NOMO-1 (cell line): ENCODE measurements around the gene PAX1.

Source experiments
- DNase-seq, 2 experiments: peaks; one replicate each; lab custom pipeline; 2025; ENCODE audit not compliant: unreplicated experiment in 2 of 2; lab: John Stamatoyannopoulos, UW

PAX1 gene

GRCh38 chr20:21702553-21703470 is 2.7 kb upstream of the PAX1 start:
- DNase-seq, result no peak

DNA sequence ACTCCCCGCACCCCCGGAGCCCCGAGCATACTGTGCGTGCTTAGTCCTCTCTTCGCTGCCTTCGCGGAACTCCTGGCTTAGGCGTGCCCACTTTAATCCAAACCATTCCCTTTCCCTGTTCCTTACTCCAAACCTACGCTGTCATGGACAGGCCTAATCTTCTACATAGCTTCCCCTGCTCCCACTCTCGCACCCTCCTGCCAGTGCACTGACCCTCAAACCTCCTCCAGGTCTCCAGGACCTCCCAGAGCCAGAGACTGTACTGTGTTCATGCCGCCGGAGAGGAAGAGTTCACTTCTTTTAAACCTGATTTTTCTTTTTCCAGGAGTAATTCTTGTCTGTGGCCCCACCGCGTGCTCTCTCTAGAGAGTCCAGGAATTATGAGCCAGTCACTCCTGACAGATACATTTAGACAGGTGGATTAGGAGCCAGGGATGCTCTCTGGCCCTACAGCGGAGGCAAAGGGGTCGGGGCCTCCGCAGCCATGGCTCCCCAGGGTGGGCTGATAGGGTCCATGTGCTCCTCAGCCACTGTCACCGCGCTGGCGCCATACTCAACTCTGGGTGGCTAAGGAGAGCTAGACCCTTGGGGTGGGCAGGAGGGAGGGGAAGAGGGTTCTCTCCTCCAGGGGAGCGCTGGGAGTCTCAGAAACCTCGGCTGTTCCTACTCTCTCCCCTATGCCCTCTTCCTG is 1.6 kb upstream of the PAX1 start:
- no peak for DNase-seq

DNA sequence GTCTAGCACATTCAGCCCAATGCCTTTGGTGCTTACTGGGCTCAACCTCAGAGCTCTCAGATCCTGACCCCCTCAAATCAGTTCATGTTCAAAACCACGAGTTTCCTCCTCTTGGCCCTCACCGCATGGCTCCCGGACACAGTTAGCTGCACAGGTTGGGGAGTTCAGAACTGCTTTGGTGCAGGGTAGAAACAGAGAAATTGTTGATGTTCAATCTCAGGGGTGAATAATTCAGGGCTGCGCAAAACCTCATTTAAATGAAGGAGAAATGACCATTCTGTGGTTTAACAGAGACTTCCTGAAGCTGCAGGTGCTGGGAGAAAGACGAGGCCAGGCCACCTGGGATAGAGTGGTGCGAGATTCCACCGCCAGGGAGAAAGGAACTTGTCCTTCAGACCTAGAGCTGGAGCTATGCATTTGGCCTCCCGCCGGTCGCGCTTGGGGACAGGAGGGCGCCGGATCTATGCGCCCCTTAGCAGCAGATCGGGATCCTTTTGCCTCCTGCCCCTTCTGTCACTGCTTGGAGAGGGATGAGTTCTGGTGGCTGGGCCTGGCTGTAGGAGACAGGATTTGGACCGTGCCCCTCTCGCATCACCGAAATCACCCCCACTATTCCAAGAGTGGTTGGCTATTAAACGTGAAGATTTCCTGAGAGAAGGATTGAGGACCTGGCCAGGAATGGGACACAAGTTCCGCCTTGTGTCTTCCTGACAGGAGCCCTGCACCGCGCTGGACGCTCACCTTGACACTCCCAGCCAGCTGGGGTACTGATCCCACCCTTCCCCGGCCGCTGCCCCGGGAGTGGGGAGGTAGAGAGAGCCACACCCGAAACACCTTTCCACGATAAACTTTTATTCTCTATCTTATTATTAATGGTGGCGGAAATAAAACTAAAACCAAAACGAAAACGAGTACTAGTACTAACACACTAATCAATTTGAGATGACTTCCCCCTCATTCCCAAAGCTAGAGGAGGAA is 767 bp upstream of the PAX1 start:
- DNase-seq, result no peak

GRCh38 chr20:21706261-21707195 is 1.1 kb downstream of the PAX1 start:
- no peak for DNase-seq

DNA sequence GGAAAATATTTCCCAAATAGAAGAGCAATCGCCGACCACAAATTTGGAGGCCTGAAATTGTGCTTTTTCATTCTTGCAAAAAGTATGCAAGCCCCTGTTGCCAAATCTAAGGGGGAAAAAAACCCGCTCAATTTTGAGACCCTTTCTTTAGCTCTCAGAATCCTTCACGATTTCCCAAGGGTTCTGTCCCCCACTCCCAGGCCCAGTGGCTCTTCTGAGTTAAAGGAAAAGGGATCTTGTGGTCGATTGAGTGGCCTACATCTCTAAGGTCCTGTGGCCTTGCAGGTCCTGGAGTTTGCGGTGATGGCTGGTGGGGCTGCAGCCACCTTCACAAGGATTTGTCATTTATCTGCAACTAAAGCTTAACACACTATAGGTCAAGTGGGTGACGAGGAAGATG is 1.8 kb downstream of the PAX1 start:
- no peak for DNase-seq

GRCh38 chr20:21707999-21708737 is 2.7 kb downstream of the PAX1 start:
- no peak for DNase-seq

- DNase-seq, result no peak
These were observed 3.5 kb downstream of the PAX1 start for GRCh38 chr20:21708738-21709534.

DNA sequence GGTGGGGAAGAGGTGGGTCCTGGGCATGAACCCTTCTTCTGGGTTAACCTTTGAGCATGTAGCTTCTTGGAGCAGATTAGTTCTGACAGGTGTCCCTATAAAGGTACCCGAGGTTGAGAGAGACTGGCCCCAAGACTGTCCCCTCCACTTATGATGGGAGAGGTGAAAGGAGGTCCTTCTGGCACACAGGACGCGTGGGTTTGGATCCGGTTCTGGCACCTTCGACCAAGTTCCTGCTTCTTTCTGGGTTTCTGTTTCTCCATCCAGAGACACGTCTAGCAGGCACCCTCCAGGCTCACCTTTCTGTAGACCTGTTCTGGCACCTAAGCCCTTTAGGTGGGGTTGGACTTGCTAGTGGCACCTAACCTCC is 4.1 kb downstream of the PAX1 start:
- no peak for DNase-seq

GRCh38 chr20:21710341-21710740 is 4.9 kb downstream of the PAX1 start:
- no peak for DNase-seq

DNA sequence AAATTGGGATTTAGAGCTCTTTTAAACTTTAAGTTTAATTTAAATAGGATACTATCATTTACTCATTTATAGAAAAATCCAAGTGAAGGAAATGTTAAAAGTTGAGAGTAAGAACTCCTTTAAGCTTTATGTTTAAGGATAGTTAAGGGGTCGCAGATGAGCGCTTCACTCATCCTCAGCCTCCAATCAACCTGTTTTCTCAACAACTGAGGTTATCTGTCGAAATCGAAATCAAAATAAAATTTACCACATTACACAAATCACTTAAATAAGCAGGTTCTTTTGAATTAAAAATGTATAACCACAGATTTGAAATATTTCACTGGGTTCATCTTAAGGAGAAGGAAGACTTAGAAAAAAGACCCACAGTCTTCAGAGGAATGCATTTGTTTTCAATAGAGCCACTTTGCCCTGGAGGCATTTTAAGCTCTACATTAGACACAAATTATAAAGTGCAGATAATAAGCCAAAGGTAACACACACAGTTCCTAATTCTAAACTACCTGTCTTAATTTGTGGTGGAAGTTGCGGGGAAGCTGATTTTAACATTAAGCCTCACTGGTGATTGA is 5.5 kb downstream of the PAX1 start:
- DNase-seq, result no peak

DNA sequence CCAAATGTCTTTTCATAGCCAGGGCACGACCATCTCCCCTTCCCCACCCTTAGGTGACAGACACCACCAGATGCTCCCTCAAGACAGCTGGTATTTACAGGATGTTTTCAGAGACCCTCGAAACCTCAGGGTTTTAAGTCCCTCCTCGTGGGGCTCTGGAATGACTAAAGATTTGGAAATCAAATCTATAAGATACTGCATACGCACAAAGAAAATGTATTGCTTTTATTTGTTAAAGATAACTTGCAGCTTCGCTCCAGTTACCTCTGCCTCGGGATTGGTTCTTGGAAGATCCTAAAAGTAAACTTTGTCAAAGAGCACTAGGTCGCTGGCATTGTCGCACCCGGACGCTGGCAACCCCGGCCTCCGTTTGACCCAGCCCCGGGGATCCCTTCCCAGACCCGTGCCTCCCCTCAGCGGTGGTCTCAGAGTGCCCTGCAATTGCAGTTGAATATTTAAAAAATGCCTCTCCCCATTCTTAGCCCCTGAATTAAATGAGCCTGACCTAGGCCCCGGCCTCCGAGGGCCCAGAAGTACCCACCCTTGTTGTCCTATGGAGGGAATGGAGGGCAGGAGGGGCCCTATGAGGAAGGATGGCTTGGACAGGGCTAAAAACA is 7.1 kb downstream of the PAX1 start:
- DNase-seq, result no peak

DNA sequence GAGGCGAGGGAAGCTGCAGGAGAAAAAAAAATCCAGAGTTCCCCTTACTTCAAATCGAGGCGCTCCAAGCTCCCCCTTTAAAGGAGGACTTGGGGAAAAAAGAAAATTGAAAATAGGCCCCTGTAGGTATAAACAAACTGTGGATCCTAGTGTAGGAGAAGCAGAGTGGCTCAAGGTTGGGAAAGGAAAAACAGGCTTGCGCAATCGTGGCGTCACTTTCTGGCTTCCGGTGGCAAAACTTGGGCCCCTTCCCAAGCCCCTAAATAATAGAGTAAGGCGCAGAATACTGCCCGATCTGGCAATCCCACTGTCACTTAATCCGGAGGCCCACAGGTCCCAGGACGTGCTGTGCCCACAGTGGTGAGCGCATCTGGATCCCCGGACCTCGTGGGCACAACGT is 8.0 kb downstream of the PAX1 start:
- DNase-seq, result no peak

- DNase-seq, result no peak
These were observed 8.4 kb downstream of the PAX1 start for GRCh38 chr20:21713901-21714296.

- no peak for DNase-seq
These were observed 9.1 kb downstream of the PAX1 start for GRCh38 chr20:21714297-21715192.

DNA sequence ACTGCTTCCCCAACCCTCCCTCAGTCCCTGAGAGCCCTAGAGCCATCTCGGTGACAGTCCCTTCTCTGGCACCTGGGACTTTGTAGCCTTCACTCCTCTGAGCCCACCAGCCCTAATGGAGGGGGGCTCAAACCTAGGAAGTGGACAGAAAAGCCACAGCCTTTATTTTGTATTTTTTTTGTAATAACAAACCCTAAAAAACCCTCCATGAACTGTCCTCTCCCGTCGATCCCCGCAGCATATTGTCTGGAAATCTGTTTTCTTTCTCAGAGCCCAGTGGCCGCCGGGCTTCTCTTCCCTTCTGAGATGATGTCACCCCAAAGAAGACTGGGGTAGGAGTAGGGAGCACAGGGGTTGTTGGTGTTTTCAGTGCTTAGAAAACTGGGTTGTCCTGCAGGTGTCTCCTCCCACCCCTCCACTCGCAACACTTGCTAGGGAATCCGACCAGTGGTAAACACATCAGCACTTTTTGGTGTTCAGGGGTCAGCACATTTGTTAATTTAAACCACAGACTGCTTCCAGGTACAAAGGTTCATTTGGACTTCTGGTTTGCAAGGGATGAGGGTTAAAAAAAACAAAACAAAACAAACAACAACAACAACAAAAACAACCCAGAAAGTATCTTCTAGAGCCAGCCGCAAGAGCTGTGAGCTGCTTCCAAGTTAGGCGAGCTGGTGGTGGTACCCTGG is 9.9 kb downstream of the PAX1 start:
- DNase-seq, result no peak

GRCh38 chr20:21719592-21720214 is 14.2 kb downstream of the PAX1 start:
- DNase-seq, result peak in 1 of 2 experiments; percentile 38
